Measurements from ENCODE around the gene TMEM86A.
A peak's percentile ranks its signal among the peaks of the same experiment; 100 is the strongest.

Gene TMEM86A

DNA sequence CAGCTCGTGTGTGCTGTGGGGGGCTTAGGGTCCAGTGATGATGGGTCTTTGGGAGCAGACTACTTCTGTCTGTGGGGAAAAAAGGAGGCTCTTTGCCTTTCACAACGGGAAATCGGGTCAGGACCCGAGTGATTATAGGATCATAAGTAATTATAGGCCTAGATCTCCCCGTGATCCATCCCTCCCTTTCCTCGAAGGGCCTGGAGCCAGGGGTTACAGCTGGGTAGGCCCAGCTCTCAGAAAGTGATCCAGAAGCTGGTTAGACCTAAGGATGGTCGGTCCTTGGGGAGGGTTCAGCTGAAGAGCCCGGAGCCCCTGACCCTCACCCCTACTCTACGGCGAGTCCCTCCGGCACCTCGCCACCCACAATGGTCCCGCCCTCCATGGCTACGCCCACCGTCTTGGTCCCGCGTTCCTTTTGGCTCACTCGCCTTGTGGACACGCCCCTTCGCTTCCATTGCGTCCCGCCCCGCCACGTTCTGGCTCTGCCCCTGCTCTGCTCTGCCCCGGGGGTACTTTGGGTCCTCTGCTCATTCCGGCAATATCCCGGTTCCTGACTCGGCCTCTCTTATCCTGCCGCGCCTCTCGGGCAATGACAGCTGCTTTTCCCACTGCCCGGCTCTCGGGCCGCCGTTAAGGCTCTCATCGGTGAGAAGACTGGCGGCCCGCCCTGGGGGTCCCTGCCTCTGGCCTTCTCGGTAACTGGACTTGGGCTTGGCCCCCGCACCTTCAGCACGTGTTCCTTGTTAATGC is 22.4 kb downstream of the TMEM86A start:
- no peak for DNase-seq (ENCODE audit: low read depth)
- peak overlapping the region; percentile 59 for H3K4me3 ChIP-seq (ENCODE audit: low read depth, low read length)

DNA sequence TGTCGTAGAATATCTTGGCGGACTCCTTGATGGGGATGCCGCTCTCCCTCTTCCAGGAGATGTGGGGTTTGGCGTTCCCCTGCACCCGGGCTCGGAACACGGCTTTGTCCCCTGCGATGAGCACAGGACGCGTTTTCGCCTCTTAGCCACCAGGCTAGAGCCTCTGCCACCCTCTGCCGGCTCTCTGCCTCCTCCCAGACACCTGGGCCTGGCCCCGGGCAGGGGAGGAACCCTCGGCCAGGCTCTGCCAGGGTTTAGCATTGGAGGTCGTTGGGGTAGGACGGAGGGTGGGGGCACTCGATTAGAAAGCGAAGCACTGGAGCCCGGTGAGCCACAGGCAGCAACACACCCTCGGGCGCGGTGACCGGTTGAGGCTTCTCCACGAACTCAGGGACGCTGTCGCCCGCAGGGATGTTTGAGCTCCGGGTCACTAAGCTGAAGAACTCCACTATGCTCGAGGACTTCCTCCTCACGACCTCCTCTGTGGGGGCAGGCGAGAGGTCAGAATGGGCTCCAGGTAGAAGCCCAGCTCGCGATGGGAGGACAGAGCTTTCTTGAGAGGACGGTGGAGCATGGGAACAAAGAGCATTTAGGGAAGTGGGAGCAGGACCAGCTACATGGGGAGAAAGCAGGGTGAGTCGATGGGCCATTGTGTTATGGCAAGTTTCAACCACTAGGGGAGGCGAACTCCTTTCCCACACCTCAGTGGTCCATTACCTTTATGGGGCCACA is 23.1 kb downstream of the TMEM86A start:
- no peak for DNase-seq (ENCODE audit: low read depth)
- peak overlapping the region; percentile 59 for H3K4me3 ChIP-seq (ENCODE audit: low read depth, low read length)

DNA sequence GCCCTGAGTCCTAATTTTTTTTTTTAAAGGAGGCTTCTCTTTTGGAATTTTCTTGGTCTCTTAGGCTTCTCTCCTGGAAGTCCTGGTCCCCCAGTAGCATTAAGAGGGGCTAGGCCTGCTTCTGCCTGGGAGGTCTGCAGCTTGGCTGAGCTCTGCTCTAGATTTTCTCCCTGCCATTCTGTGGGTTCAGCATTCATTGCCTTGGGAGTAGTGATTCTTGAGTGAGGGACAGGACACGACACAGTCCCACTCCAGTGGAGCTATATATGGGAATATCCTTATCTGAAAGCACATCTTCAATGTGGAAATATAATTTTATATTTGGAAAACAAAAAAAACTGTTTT is 23.7 kb downstream of the TMEM86A start:
- H3K4me3 ChIP-seq (ENCODE audit: low read depth, low read length) = no peak overlapping the region
- no peak for DNase-seq (ENCODE audit: low read depth)

DNA sequence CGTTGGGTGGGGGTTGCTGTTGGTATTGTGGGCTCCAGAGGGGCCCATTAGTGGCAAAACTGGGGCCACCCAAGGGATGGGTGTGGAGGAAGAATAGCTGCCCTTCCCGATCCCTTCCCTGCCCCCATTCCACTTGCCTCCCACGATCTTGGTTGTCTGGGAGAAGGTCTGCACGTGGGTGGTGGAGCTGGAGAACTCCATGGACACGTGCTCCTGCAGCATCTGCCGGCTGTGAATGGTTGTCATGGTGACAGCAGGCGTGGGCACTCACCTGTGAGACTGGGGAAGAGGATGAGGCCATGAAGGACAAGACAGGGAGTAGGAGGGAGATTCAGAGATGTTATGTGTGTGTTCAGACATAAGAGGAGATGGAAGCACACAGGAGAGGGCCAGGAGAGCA is 25.4 kb downstream of the TMEM86A start:
- DNase-seq (ENCODE audit: low read depth) = no peak

GRCh38 chr11:18726040-18726439 is 27.5 kb downstream of the TMEM86A start, which contains the start of gene IGSF22:
TSS of gene IGSF22 (minus strand) at chr11:18726188. CDS start at chr11:18724236, 1,952 bp downstream.
- no peak within 1 kb of the TSS for H3K4me3 ChIP-seq (ENCODE audit: low read depth, low read length)
- DNase-seq (ENCODE audit: low read depth) = no peak

More for the DNA sequence above, 25.4 kb downstream of the TMEM86A start:
- H3K4me3 ChIP-seq (ENCODE audit: low read depth, low read length) = no peak overlapping the region

GRCh38 chr11:18727479-18728236 is 29.1 kb downstream of the TMEM86A start:
- H3K4me3 ChIP-seq (ENCODE audit: low read depth, low read length) = no peak overlapping the region
- DNase-seq (ENCODE audit: low read depth) = no peak

DNA sequence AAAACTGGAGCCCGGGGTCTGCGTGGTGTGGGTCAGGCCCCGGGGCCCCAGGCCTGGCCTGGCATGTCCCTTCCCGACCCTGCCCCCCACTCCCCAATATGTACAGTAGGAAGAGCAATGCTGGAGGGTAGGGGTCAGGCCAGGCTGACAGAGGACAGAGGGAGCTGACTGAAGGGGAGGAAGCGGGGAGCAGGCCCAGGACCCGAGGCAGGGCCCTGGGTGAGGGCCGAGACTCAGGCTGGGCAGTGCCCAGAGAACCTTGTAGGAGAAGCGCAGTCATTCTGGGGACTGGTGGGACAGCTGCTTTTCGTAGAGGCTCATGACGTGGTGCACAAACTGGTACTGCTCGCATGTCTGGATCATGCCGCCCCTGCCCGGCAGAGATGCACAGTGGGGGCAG is 30.1 kb downstream of the TMEM86A start:
- H3K4me3 ChIP-seq (ENCODE audit: low read depth, low read length) = no peak overlapping the region
- no peak for DNase-seq (ENCODE audit: low read depth)

DNA sequence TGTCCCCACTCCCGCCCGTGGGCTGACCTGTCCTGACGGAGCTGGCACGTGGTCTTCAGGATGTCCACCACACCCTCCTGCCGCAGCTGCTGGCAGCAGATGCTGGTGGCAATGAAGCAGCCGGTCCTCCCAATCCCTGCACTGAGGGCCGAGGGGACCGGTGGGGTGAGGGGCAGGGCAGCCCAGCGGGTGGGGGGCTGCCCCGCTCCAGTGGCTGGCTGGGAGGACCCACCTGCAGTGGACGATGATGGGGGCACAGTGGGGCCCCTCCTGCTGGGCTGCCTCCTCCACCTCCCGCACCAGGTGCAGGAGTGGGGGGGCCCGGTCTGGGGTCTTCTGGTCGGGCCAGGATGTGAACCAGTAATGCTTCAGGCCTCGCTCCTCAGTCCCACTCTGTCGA is 30.8 kb downstream of the TMEM86A start:
- no peak overlapping the region for H3K4me3 ChIP-seq (ENCODE audit: low read depth, low read length)
- DNase-seq (ENCODE audit: low read depth) = no peak

DNA sequence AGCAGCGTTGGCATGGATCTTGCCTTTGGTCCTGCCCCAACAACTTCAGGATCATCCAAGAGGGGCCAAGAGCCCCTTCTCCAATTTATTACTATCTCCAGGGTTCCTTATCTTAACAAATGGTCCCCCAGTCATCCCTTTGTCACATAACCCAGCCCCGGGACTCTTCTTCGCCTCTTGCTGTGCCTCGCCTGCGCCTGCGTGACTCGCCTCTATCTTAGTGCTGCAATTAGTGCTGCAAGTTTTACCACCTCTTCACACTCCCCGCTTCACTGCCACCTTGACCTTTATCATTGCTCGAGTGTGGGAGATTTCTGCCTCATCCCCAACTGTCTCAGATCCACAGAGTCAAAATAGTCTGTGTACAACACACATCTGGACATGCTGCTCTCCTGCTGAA is 31.4 kb downstream of the TMEM86A start:
- DNase-seq (ENCODE audit: low read depth) = no peak
- H3K4me3 ChIP-seq (ENCODE audit: low read depth, low read length) = no peak overlapping the region

- H3K4me3 ChIP-seq (ENCODE audit: low read depth, low read length) = no peak overlapping the region
- DNase-seq (ENCODE audit: low read depth) = no peak
Observed at GRCh38 chr11:18731441-18731840, 32.9 kb downstream of the TMEM86A start.

GRCh38 chr11:18731949-18732821 is 33.6 kb downstream of the TMEM86A start:
- no peak overlapping the region for H3K4me3 ChIP-seq (ENCODE audit: low read depth, low read length)
- DNase-seq (ENCODE audit: low read depth) = no peak

DNA sequence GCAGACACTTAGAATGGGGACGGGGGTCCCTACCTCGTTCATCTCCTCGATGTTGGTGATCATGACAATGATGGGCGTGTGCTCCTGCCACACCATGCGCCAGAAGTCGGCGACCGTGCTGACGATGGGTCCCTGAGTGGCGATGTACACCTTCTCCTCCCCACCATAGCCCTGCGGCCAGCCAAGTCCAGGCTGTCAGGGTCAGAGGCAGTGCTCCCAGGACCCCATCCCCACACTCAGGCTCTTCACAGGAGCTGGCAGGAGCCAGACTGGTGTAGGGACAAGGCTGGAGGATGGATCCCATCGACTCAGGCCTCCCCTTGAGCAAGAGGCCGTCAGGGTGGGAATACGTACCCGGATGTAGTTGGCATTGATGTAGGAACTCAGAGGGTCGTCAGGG is 34.6 kb downstream of the TMEM86A start:
- no peak overlapping the region for H3K4me3 ChIP-seq (ENCODE audit: low read depth, low read length)
- no peak for DNase-seq (ENCODE audit: low read depth)

- no peak overlapping the region for H3K4me3 ChIP-seq (ENCODE audit: low read depth, low read length)
- DNase-seq (ENCODE audit: low read depth) = no peak
Observed at GRCh38 chr11:18736590-18737148, 38.1 kb downstream of the TMEM86A start.

- H3K4me3 ChIP-seq (ENCODE audit: low read depth, low read length) = no peak overlapping the region
Observed at GRCh38 chr11:18737642-18738041, 39.1 kb downstream of the TMEM86A start.

GRCh38 chr11:18739685-18740084 is 41.1 kb downstream of the TMEM86A start:
- DNase-seq (ENCODE audit: low read depth) = no peak
- H3K4me3 ChIP-seq (ENCODE audit: low read depth, low read length) = no peak overlapping the region

More at GRCh38 chr11:18737642-18738041, 39.1 kb downstream of the TMEM86A start:
- no peak for DNase-seq (ENCODE audit: low read depth)

GRCh38 chr11:18741783-18742182 is 43.2 kb downstream of the TMEM86A start:
- H3K4me3 ChIP-seq (ENCODE audit: low read depth, low read length) = no peak overlapping the region
- no peak for DNase-seq (ENCODE audit: low read depth)

GRCh38 chr11:18743365-18743764 is 44.8 kb downstream of the TMEM86A start:
- DNase-seq (ENCODE audit: low read depth) = no peak

DNA sequence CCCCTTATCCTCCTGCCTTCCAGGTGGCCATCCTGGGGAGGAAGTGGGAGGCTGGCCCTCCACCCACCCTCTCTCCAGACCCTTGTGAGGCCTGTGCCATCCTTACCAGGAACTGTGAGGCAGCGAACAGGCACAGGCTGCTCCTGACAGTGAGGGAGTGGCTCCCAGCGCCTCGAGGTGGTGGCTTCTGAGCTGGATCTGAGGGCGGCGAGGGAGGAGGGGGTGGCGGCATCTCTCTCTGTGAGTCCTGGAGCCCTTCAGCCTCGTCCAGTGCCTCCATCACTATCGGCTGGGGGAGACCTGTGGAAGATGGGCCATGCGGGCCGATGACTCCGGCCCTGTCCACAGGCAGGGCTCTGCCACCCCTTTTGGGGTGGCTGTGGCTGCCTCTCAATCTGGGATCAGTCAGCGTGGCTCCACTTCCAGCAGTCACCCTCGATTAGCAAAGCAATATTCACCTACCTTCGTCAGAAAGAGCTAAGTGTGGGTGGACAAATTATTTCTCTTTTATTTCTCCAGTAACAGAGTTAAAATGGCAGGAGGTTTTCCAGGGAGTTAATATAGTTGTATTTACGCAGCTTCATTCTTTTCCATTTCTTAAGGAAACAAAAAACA is 45.4 kb downstream of the TMEM86A start:
- no peak for DNase-seq (ENCODE audit: low read depth)
- no peak overlapping the region for H3K4me3 ChIP-seq (ENCODE audit: low read depth, low read length)

More at GRCh38 chr11:18743365-18743764, 44.8 kb downstream of the TMEM86A start:
- H3K4me3 ChIP-seq (ENCODE audit: low read depth, low read length) = no peak overlapping the region

DNA sequence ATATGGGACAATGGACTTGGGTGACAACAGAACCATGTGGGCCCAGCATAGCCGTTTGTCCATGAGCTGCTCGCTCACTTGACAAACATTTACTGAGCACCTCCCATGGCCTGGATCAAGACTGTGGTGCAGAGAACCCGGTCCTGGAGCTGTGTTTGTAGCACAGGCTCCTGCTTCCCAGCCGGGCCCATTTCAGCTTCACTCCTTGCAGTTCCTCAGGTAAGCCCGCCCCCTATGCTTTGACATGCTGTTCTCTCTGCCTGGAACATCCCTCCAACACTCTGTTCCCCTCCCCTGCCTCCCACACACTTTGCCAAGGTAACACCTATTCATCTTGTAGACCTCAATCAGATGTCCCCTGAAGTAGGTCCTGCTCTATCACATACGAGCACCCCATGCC is 46.7 kb downstream of the TMEM86A start:
- DNase-seq (ENCODE audit: low read depth) = no peak
- no peak overlapping the region for H3K4me3 ChIP-seq (ENCODE audit: low read depth, low read length)
